ENCODE results near the gene TRMT6. TPM values are rescaled to one million over a fixed set of nuclear protein-coding genes. Genes with fewer than 3 reads are reported as not detected.

Gene TRMT6
- total and polyA plus RNA-seq, 4 donors = 3.1 to 6.2 (median 4.0) TPM

DNA sequence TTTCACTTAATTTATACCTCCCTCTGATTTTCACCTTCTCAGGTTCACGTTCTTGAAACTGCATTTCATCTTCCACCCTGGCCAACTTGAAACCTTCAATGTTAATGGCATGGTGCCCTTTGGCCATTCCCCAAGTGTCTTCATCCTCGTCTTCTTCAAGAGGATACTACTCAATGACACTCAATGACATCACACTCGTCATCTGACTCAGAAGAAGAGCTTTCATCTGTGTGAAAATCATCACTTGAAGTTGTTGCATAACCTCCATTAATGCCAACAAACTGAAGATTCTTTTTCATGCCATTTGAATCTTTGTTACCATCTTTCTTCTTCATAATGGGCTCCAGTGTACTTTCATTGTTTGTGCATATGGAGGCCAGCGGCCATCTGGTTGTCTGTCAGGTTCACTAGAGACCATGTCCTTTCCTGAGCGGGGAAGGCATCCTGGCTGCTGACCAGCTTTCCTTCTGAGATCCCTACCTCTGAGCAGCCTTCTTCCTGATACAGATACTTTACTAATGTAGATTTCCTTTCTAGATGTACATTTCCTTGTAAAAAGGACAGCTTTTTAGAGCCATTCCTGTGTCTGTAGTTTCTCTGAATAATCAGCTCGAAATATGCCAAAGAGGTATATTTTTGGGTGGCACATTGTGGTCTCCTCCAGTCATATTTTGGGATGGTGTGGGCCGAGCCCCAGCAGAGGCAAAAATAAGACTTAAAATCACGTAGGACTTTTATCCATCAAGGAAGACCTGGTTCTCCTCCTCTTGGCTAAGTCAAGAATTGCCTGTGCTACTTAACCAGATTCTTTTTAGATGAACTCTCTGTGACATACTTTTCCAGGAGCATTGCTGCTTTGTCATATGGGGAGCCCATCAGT, 21.3 kb downstream of the TRMT6 start:
- Histone ChIP-seq H3K27me3 (ENCODE audit: control insufficient read depth in 4 of 4, insufficient read depth in 4 of 4, low read length in 3 of 4) (no peaks in the 10 kb centered on the region), H3K9ac (ENCODE audit: low read depth in 1 of 2, low read length in 2 of 2) (no peak overlapping the region), H3K4me3 (ENCODE audit: low read depth in 1 of 3, low read length in 3 of 3) (no peak overlapping the region), H3K9me3 (ENCODE audit: control insufficient read depth in 4 of 4, low read length in 3 of 4) (no peaks in the 10 kb centered on the region), H3K36me3 (ENCODE audit: control insufficient read depth in 4 of 4, insufficient read depth in 3 of 4, low read depth in 1 of 4, low read length in 3 of 4) (no peaks in the 10 kb centered on the region), H3K27ac (ENCODE audit: low read depth in 1 of 2, low read length in 2 of 2) (no peak overlapping the region), H3K4me1 (ENCODE audit: control insufficient read depth in 4 of 4, insufficient read depth in 4 of 4, low read length in 3 of 4) (no peaks in the 10 kb centered on the region)
- DNase-seq (ENCODE audit: low spot score) = no peak
- WGBS = 72% methylated on average over 8 of the region's 8 CpGs
- TF ChIP-seq, protein P1, sequence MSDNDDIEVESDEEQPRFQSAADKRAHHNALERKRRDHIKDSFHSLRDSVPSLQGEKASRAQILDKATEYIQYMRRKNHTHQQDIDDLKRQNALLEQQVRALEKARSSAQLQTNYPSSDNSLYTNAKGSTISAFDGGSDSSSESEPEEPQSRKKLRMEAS (IDR thresholded peaks at IDR 0.05) = no peak
- no peak for TF ChIP-seq NR2F2 (IDR thresholded peaks at IDR 0.05)

DNA sequence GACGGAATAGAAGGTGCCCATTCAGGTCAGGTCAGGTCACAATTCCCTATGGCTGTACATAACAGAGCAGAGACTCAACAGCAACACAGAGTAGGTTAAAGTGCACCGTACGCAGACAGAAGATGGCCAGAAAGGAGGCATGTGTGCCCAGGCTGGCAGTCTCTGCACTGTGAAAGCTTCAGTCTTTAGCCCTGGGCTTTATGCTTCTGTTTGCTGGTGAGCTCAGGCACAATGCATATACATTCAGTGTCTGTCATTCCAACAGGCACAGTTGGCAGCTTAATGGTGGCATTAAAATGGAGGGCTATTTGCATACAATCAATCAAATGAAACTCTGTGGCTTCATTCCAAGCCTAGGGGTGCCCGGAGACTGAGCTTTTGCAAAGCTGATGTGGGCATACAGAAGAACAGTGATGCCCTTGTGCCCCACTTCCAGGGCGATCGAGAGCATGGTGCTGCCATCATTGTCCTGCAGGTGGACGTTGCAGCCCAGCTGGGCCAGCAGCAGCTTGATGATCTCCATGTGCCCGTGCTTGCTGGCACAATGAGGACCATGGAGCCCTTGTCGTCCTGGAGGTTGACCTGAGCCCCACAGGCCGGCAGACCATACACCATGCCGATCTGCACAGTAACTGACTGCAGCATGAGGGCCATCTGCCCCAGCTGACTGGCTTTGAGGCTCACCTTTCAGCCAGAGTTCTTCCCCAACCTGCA, 22.4 kb downstream of the TRMT6 start:
- Histone ChIP-seq H3K27ac (ENCODE audit: low read depth in 1 of 2, low read length in 2 of 2) (no peak overlapping the region), H3K4me3 (ENCODE audit: low read depth in 1 of 3, low read length in 3 of 3) (no peak overlapping the region), H3K36me3 (ENCODE audit: control insufficient read depth in 4 of 4, insufficient read depth in 3 of 4, low read depth in 1 of 4, low read length in 3 of 4) (no peaks in the 10 kb centered on the region), H3K9ac (ENCODE audit: low read depth in 1 of 2, low read length in 2 of 2) (no peak overlapping the region), H3K4me1 (ENCODE audit: control insufficient read depth in 4 of 4, insufficient read depth in 4 of 4, low read length in 3 of 4) (no peaks in the 10 kb centered on the region), H3K27me3 (ENCODE audit: control insufficient read depth in 4 of 4, insufficient read depth in 4 of 4, low read length in 3 of 4) (peaks cover 0 to 1% (median 0%) of the 10 kb centered on the region in 4 donors), H3K9me3 (ENCODE audit: control insufficient read depth in 4 of 4, low read length in 3 of 4) (no peaks in the 10 kb centered on the region)
- no peak for DNase-seq (ENCODE audit: low spot score)
- WGBS = 77% methylated on average over 11 of the region's 11 CpGs
- TF ChIP-seq, protein P2, sequence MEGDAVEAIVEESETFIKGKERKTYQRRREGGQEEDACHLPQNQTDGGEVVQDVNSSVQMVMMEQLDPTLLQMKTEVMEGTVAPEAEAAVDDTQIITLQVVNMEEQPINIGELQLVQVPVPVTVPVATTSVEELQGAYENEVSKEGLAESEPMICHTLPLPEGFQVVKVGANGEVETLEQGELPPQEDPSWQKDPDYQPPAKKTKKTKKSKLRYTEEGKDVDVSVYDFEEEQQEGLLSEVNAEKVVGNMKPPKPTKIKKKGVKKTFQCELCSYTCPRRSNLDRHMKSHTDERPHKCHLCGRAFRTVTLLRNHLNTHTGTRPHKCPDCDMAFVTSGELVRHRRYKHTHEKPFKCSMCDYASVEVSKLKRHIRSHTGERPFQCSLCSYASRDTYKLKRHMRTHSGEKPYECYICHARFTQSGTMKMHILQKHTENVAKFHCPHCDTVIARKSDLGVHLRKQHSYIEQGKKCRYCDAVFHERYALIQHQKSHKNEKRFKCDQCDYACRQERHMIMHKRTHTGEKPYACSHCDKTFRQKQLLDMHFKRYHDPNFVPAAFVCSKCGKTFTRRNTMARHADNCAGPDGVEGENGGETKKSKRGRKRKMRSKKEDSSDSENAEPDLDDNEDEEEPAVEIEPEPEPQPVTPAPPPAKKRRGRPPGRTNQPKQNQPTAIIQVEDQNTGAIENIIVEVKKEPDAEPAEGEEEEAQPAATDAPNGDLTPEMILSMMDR (IDR thresholded peaks at IDR 0.05; ENCODE audit: low read depth, low read length, missing input control) = no peak
- no peak for TF ChIP-seq RXRA (IDR thresholded peaks at IDR 0.05)
- no peak for TF ChIP-seq SP1 (IDR thresholded peaks at IDR 0.05)
- no peak for TF ChIP-seq JUND (IDR thresholded peaks at IDR 0.05)
- no peak for TF ChIP-seq NR2F2 (IDR thresholded peaks at IDR 0.05)
- no peak for TF ChIP-seq YY1 (IDR thresholded peaks at IDR 0.05)
- no peak for TF ChIP-seq FOXA1 (IDR thresholded peaks at IDR 0.05)
- TF ChIP-seq HNF4A (conservative IDR thresholded peaks at IDR 0.05) = no peak
- TF ChIP-seq, protein P3, sequence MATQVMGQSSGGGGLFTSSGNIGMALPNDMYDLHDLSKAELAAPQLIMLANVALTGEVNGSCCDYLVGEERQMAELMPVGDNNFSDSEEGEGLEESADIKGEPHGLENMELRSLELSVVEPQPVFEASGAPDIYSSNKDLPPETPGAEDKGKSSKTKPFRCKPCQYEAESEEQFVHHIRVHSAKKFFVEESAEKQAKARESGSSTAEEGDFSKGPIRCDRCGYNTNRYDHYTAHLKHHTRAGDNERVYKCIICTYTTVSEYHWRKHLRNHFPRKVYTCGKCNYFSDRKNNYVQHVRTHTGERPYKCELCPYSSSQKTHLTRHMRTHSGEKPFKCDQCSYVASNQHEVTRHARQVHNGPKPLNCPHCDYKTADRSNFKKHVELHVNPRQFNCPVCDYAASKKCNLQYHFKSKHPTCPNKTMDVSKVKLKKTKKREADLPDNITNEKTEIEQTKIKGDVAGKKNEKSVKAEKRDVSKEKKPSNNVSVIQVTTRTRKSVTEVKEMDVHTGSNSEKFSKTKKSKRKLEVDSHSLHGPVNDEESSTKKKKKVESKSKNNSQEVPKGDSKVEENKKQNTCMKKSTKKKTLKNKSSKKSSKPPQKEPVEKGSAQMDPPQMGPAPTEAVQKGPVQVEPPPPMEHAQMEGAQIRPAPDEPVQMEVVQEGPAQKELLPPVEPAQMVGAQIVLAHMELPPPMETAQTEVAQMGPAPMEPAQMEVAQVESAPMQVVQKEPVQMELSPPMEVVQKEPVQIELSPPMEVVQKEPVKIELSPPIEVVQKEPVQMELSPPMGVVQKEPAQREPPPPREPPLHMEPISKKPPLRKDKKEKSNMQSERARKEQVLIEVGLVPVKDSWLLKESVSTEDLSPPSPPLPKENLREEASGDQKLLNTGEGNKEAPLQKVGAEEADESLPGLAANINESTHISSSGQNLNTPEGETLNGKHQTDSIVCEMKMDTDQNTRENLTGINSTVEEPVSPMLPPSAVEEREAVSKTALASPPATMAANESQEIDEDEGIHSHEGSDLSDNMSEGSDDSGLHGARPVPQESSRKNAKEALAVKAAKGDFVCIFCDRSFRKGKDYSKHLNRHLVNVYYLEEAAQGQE (IDR thresholded peaks at IDR 0.05) = no peak
- TF ChIP-seq, protein P4, sequence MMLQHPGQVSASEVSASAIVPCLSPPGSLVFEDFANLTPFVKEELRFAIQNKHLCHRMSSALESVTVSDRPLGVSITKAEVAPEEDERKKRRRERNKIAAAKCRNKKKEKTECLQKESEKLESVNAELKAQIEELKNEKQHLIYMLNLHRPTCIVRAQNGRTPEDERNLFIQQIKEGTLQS (IDR thresholded peaks at IDR 0.05) = no peak
- TF ChIP-seq EGR1 (IDR thresholded peaks at IDR 0.05; ENCODE audit: low read depth in 2 of 2) = no peak
- no peak for TF ChIP-seq FOXA2 (IDR thresholded peaks at IDR 0.05)
- TF ChIP-seq, protein P1 (IDR thresholded peaks at IDR 0.05) = no peak
- no peak for TF ChIP-seq HNF4G (IDR thresholded peaks at IDR 0.05)
- TF ChIP-seq TAF1 (conservative IDR thresholded peaks at IDR 0.05) = no peak
- TF ChIP-seq RAD21 (IDR thresholded peaks at IDR 0.05) = no peak
- TF ChIP-seq GABPA (IDR thresholded peaks at IDR 0.05 in 1 of 2, conservative IDR thresholded peaks at IDR 0.05 in 1 of 2) = no peak
- TF ChIP-seq ZBTB33 (IDR thresholded peaks at IDR 0.05) = no peak
